Measurements from ENCODE around the gene ODAD3.

GRCh38 chr19:11453468-11454341 lies 18.8 kb upstream of the ODAD3 start:
- TF ChIP-seq GABPA (IDR thresholded peaks at IDR 0.05; ENCODE audit: low read depth): no peak
- TF ChIP-seq, protein P1, sequence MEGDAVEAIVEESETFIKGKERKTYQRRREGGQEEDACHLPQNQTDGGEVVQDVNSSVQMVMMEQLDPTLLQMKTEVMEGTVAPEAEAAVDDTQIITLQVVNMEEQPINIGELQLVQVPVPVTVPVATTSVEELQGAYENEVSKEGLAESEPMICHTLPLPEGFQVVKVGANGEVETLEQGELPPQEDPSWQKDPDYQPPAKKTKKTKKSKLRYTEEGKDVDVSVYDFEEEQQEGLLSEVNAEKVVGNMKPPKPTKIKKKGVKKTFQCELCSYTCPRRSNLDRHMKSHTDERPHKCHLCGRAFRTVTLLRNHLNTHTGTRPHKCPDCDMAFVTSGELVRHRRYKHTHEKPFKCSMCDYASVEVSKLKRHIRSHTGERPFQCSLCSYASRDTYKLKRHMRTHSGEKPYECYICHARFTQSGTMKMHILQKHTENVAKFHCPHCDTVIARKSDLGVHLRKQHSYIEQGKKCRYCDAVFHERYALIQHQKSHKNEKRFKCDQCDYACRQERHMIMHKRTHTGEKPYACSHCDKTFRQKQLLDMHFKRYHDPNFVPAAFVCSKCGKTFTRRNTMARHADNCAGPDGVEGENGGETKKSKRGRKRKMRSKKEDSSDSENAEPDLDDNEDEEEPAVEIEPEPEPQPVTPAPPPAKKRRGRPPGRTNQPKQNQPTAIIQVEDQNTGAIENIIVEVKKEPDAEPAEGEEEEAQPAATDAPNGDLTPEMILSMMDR (IDR thresholded peaks at IDR 0.05; ENCODE audit: insufficient read depth, low read length): no peak

Measured in HL-60 (cell line).